GM23338 (cell line): ENCODE results near the gene ZFYVE26.

ENCODE experiments used
- CREB1 ChIP-seq: fragments of 250-450 bp; sonication (Bioruptor Pico); IDR thresholded peaks from 2 replicates; pipeline ENCODE4 v1.5.0; 2020; ENCODE audit warnings: low read depth, mild to moderate bottlenecking, moderate library complexity
- ETS1 ChIP-seq: IDR thresholded peaks from 2 replicates; pipeline ENCODE4 v1.6.1; 2016; ENCODE audit warnings: antibody characterized with exemption
- EZH2 ChIP-seq: fragments of 200-600 bp; sonication (generic); IDR thresholded peaks from one replicate; pipeline ENCODE4 v1.8.0; 2017; ENCODE audit warnings: antibody characterized with exemption, mild to moderate bottlenecking, low read depth; ENCODE audit not compliant: unreplicated experiment
- EZH2phosphoT487 ChIP-seq: fragments of 200-600 bp; sonication (generic); IDR thresholded peaks from one replicate; pipeline ENCODE4 v1.8.1; 2018; ENCODE audit warnings: antibody characterized with exemption; ENCODE audit not compliant: unreplicated experiment
- JUNB ChIP-seq: IDR thresholded peaks from one replicate; pipeline ENCODE4 v1.6.1; 2016; ENCODE audit warnings: antibody characterized with exemption; ENCODE audit not compliant: unreplicated experiment
- NANOG ChIP-seq: IDR thresholded peaks from 2 replicates; pipeline ENCODE4 v1.6.1; 2016; ENCODE audit warnings: antibody characterized with exemption, borderline replicate concordance
- POLR2AphosphoS5 ChIP-seq: IDR thresholded peaks from 2 replicates; pipeline ENCODE4 v1.6.1; 2016; ENCODE audit warnings: antibody characterized with exemption, low read depth
- REST ChIP-seq: IDR thresholded peaks from one replicate; pipeline ENCODE4 v1.6.1; 2018; ENCODE audit warnings: antibody characterized with exemption; ENCODE audit not compliant: unreplicated experiment
- STAT1 ChIP-seq: IDR thresholded peaks from one replicate; pipeline ENCODE4 v1.6.1; 2016; ENCODE audit warnings: antibody characterized with exemption; ENCODE audit not compliant: unreplicated experiment
- ZNF114 ChIP-seq: fragments of 250-450 bp; sonication (Bioruptor Pico); IDR thresholded peaks from 2 replicates; pipeline ENCODE4 v1.5.0; 2020; ENCODE audit warnings: mild to moderate bottlenecking, moderate library complexity
- ZNF331 ChIP-seq: fragments of 250-450 bp; sonication (Bioruptor Pico); IDR thresholded peaks from 2 replicates; pipeline ENCODE4 v1.5.0; 2020; ENCODE audit warnings: low read depth, mild to moderate bottlenecking, moderate library complexity
- TF ChIP-seq, protein P1 (sequence below), 2 experiments: fragments of 200-600 bp in 1 of 2; sonication (generic) in 1 of 2; conservative IDR thresholded peaks; 2 replicates each; pipeline versions ENCODE4 v1.5.1 to v1.6.1; 2016 to 2017; ENCODE audit warnings: antibody characterized with exemption in 2 of 2, low read depth in 2 of 2, mild to moderate bottlenecking in 2 of 2, moderate library complexity in 1 of 2
- TF ChIP-seq, protein P2 (sequence below): fragments of 250-450 bp; sonication (Bioruptor Pico); IDR thresholded peaks from 2 replicates; pipeline ENCODE4 v1.5.0; 2020; ENCODE audit warnings: mild to moderate bottlenecking, moderate library complexity

DNA sequence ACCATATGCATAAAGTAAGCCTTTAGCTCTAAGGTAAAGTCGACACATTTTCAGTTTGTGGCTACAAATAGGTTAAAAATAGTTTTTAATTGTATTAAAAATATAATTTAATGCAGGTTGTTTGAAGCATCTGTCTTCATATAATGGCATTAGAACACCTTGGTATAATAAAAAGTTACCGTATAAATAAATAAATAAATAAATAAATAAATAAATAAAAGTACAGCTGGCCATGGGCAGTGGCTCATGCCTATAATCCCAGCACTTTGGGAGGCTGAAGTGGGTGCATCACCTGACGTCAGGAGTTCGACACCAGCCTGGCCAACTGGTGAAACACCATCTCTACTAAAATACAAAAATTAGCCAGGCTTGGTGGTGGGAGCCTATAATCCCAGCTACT lies 15.6 kb downstream of the ZFYVE26 start:
- TF ChIP-seq REST (no peak), EZH2phosphoT487 (no peak), CREB1 (no peak), STAT1 (no peak), EZH2 (no peak), ETS1 (no peak), JUNB (no peak), POLR2AphosphoS5 (no peak), ZNF331 (CRISPR knock-in tag) (no peak), NANOG (no peak), ZNF114 (CRISPR knock-in tag) (no peak)
- TF ChIP-seq, protein P1, sequence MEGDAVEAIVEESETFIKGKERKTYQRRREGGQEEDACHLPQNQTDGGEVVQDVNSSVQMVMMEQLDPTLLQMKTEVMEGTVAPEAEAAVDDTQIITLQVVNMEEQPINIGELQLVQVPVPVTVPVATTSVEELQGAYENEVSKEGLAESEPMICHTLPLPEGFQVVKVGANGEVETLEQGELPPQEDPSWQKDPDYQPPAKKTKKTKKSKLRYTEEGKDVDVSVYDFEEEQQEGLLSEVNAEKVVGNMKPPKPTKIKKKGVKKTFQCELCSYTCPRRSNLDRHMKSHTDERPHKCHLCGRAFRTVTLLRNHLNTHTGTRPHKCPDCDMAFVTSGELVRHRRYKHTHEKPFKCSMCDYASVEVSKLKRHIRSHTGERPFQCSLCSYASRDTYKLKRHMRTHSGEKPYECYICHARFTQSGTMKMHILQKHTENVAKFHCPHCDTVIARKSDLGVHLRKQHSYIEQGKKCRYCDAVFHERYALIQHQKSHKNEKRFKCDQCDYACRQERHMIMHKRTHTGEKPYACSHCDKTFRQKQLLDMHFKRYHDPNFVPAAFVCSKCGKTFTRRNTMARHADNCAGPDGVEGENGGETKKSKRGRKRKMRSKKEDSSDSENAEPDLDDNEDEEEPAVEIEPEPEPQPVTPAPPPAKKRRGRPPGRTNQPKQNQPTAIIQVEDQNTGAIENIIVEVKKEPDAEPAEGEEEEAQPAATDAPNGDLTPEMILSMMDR (conservative IDR thresholded peaks at IDR 0.05; ENCODE audit: low read depth in 2 of 2), result no peak
- TF ChIP-seq, protein P2, sequence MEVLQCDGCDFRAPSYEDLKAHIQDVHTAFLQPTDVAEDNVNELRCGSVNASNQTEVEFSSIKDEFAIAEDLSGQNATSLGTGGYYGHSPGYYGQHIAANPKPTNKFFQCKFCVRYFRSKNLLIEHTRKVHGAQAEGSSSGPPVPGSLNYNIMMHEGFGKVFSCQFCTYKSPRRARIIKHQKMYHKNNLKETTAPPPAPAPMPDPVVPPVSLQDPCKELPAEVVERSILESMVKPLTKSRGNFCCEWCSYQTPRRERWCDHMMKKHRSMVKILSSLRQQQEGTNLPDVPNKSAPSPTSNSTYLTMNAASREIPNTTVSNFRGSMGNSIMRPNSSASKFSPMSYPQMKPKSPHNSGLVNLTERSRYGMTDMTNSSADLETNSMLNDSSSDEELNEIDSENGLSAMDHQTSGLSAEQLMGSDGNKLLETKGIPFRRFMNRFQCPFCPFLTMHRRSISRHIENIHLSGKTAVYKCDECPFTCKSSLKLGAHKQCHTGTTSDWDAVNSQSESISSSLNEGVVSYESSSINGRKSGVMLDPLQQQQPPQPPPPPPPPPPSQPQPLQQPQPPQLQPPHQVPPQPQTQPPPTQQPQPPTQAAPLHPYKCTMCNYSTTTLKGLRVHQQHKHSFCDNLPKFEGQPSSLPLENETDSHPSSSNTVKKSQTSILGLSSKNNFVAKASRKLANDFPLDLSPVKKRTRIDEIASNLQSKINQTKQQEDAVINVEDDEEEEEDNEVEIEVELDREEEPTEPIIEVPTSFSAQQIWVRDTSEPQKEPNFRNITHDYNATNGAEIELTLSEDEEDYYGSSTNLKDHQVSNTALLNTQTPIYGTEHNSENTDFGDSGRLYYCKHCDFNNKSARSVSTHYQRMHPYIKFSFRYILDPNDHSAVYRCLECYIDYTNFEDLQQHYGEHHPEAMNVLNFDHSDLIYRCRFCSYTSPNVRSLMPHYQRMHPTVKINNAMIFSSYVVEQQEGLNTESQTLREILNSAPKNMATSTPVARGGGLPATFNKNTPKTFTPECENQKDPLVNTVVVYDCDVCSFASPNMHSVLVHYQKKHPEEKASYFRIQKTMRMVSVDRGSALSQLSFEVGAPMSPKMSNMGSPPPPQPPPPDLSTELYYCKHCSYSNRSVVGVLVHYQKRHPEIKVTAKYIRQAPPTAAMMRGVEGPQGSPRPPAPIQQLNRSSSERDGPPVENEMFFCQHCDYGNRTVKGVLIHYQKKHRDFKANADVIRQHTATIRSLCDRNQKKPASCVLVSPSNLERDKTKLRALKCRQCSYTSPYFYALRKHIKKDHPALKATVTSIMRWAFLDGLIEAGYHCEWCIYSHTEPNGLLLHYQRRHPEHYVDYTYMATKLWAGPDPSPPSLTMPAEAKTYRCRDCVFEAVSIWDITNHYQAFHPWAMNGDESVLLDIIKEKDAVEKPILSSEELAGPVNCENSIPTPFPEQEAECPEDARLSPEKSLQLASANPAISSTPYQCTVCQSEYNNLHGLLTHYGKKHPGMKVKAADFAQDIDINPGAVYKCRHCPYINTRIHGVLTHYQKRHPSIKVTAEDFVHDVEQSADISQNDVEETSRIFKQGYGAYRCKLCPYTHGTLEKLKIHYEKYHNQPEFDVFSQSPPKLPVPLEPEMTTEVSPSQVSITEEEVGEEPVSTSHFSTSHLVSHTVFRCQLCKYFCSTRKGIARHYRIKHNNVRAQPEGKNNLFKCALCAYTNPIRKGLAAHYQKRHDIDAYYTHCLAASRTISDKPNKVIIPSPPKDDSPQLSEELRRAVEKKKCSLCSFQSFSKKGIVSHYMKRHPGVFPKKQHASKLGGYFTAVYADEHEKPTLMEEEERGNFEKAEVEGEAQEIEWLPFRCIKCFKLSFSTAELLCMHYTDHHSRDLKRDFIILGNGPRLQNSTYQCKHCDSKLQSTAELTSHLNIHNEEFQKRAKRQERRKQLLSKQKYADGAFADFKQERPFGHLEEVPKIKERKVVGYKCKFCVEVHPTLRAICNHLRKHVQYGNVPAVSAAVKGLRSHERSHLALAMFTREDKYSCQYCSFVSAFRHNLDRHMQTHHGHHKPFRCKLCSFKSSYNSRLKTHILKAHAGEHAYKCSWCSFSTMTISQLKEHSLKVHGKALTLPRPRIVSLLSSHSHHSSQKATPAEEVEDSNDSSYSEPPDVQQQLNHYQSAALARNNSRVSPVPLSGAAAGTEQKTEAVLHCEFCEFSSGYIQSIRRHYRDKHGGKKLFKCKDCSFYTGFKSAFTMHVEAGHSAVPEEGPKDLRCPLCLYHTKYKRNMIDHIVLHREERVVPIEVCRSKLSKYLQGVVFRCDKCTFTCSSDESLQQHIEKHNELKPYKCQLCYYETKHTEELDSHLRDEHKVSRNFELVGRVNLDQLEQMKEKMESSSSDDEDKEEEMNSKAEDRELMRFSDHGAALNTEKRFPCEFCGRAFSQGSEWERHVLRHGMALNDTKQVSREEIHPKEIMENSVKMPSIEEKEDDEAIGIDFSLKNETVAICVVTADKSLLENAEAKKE (CRISPR knock-in tag), result no peak
